HG03280 (cell line): ENCODE data around the gene CD7.

Experiments used
- ATAC-seq: cut with Tn5 transposase; IDR thresholded peaks from one replicate; pipeline ENCODE4 v1.9.1; 2021; ENCODE audit warnings: mild to moderate bottlenecking, moderate library complexity; ENCODE audit not compliant: unreplicated experiment

The CD7 gene

DNA sequence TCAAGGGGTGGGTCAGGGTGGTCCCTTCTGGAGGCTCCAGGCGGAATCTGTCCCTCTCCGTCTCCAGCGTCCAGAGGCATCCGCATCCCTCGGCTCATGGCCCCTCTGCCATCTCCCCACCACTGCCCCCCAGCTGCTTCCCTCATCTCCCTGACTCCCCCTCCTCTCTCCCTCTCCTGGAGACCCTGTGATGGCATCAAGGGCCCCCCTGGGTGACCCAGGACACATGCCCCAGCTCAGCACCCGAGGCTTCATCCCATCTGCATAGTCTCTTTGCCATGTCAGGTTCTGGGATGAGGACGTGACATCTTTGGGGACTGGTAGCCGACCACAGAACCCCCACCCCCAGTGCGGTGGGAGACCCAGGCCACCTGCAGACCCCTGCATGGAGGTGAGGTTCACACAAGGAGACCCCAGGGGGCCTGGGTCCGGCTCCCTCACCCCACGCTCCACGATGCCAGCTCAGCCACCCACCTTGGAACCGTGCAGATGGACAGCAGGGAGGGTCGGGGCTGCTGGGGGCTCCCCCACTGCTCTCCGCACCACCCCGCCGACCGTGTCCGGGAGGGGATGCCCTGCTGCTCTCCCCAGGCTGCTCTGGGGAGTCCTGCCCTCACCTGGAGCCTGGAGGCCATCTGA is 12.4 kb upstream of the CD7 start:
- no peak for ATAC-seq

DNA sequence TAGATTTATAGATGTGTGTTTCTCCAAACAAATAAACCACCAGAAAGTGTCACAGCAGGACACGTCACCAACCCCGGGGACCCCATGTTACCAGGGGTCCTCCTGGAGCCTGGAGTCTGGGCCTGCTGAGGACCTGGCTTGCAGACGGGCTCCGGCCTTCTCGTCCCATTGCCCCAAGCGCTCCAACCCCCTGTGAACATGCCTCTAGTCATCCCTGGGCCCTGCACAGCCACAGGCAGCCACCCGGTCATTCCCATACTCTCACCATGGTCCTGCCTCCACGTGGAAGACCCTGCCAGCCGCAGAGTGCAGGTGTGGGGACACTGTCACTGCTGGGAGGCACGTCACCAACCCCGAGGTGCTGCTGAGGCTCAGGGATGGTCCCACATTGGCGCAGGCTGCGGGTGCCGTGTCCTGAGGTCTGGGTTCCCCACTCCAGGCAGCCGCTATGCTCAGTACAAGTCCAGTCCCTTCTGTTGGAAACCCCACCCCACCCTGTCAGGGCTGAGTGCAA is 11.6 kb upstream of the CD7 start:
- ATAC-seq: no peak

- ATAC-seq: no peak
These were observed 11.0 kb upstream of the CD7 start for GRCh38 chr17:82328141-82328993.

GRCh38 chr17:82327757-82328140 is 10.3 kb upstream of the CD7 start:
- no peak for ATAC-seq

DNA sequence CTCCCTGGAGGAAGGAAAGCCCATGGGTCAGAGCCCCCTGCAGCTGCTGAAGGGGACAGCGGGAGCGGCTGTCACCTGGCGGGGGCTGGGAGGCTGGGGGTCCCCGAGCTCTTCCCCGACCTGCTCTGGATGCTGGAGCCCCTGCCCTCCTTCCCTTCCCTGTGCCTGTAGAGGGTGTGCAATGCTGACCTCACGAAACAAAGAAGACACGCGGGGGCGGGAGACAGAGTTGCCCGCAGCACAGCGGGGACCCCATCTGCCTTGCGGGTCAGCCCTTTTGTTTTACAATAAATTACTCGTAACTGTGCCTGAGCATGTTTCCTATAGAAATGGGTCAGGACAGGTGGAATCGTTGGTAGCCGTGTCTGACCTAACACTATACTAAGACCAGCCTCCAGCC is 9.9 kb upstream of the CD7 start:
- ATAC-seq: no peak

- no peak for ATAC-seq
These were observed 8.1 kb upstream of the CD7 start for GRCh38 chr17:82325286-82326180.

DNA sequence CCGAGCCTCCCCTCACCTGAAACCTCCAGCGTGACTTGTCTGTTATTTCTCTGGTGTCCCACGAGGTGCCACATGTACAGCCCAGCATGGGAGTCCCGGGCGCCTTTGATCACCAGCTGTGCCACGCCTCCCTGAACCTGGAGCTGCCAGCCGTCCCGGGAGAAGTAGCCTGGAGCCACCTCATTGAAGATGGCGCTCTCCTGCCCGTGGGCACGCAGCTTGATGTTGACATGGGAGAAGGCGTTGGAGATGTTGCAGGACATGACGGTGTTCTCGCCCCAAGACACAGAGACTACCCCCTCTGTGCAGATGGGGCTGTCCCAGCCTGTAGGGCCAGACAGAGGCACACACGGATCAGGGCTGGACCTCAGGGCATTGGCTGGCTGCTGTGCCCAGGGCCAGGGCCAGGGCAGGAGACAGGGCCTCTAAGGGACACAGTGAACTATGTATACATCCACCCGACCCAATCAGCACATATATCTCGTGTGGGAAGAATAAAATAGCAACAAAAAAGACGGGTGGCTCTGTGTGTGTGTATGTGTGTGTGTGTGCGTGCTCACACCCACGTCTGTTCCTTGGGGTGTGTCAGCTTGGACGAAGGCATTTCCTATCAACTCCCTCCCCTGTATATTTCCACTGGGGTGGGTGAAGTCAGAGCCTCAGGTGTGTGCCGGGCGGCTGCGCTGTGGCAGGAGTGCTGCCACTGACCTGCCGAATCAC is 7.3 kb upstream of the CD7 start:
- ATAC-seq: no peak

GRCh38 chr17:82323514-82324234 is 6.3 kb upstream of the CD7 start:
- ATAC-seq: no peak

DNA sequence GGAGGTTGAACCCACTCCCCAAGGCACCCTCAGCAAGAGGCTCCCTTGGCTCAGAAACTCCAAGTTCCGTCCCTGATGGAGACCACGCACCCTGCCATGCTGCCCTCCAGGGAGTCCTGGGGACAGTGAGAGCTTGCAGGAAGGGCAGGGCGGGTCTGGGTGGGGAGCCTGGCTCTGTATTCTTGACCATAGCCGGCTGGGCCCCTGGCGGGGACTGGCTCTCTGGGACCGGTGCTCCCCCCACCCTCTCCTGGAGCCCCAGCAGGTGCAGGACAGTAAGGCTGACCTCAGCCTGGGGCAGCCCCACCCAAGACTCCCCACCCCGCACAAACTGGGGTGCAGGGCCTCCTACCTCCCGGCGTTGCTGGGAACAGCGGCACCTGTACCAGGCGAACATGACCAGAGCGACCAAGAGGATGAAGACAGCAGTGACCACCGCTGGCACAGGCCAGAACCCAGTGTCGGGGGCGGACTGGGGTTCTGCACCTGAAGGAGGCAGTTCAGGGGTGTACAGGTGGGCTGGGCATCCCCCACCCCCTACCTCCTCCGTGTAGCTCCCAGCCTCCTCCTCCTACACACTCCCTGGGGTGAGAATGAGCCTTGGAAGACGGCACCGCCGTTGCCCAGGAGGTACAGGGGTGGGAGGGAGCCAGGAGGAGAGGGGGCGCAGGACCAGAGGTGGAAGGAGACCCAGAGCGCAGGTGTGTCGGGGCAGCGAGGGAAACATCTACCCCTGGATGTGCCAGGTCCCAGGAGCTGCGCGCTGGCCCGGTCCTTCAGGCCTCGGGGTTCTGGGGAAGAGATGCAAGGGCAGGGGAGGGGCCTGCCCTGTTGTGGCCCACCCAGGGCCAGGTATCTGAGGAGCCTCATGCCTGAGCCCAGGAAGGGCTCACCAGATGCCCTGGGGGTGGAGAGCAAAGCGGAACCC is 5.4 kb upstream of the CD7 start:
- ATAC-seq: no peak

- ATAC-seq: no peak
These were observed 4.6 kb upstream of the CD7 start for GRCh38 chr17:82321947-82322466.

- no peak for ATAC-seq
These were observed 3.8 kb upstream of the CD7 start for GRCh38 chr17:82320956-82321927.

- ATAC-seq: no peak
These were observed 2.9 kb upstream of the CD7 start for GRCh38 chr17:82320140-82320840.

DNA sequence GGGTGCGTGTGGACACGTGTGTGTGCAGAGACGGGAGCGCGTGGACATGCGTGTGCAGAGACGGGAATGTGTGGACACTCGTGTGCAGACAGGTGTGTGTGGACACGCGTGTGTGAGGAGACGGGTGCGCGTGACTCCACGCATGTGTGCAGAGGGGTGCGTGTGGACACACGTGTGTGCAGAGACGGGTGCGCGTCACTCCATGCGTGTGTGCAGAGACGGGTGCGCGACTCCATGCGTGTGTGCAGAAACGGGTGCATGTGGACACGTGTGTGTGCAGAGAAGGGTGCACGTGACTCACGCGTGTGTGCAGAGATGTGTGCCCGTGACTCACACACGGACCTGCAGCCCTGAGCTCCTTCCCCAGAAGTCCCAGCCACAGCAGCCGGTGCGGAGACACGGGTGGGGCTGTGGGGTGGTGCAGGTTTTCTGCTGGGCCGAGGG is 2.2 kb upstream of the CD7 start:
- no peak for ATAC-seq

DNA sequence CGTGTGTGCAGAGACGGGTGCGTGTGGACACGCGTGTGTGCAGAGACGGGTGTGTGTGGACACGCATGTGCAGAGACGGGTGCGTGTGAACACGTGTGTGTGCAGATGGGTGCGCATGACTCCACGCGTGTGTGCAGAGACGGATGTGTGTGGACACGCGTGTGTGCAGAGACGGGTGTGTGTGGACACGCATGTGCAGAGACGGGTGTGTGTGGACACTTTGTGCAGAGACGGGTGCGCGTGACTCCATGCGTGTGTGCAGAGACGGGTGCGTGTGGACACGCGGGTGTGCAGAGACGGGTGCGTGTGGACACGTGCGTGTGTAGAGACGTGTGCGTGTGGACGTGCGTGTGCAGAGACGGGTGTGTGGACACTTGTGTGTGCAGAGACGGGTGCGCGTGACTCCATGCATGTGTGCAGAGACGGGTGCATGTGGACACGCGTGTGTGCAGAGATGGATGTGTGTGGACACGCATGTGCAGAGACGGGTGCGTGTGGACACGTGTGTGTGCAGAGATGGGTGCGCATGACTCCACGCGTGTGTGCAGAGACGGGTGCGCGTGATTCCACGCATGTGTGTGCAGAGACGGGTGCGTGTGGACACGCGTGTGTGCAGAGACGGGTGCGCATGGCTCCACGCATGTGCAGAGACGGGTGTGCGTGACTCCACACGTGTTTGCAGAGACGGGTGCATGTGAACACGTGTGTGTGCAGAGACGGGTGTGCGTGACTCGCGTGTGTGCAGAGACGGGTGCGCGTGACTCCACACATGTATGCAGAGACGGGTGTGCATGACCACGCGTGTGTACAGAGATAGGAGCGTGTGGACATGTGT is 1.6 kb upstream of the CD7 start:
- no peak for ATAC-seq

DNA sequence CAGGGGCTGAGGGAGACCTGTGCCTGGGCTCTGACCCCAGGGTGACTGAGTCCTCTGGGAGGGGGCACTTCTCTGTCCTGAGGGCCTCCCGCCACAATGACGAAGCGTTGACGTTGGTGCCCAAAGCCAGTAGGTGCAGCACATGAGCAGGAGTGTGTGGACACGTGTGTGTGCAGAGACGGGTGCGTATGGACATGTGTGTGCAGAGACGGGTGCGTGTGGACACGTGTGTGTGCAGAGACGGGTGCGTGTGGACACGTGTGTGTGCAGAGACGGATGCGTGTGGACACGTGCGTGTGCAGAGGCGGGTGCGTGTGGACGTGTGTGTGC is 726 bp upstream of the CD7 start:
- no peak for ATAC-seq
